Esophagus squamous epithelium (tissue), 5 donors: ENCODE results near the gene PDZD11. TPM values are rescaled to one million over a fixed set of nuclear protein-coding genes. Genes with fewer than 3 reads are reported as not detected.
A peak's percentile ranks its signal among the peaks of the same experiment; 100 is the strongest.
"Not testable (repeated sequence)": the region's sequence is repeated elsewhere in the genome, so short reads cannot be mapped to it uniquely, and the experiment has no call there.

ENCODE experiments used
- DNase-seq: peaks from one replicate; lab custom pipeline; 2025; lab: John Stamatoyannopoulos, UW
- H3K27ac ChIP-seq, 4 donors: fragments of 200-600 bp; sonication (generic); one replicate each; pipeline ENCODE4 v1.5.1; 2016 to 2019; ENCODE audit warnings: mild to moderate bottlenecking in 1 of 4
- H3K27me3 ChIP-seq, 4 donors: fragments of 200-600 bp; sonication (generic); 1 replicate in 3 of 4; 2 replicates in 1 of 4; pipeline versions ENCODE4 v1.5.1 to v1.6.0; 2017 to 2021; ENCODE audit warnings: antibody characterized with exemption in 1 of 4
- H3K36me3 ChIP-seq, 3 donors: fragments of 200-600 bp; sonication (generic); one replicate each; pipeline ENCODE4 v1.5.1; 2016 to 2019
- H3K4me1 ChIP-seq, 3 donors: fragments of 200-600 bp; sonication (generic); one replicate each; pipeline ENCODE4 v1.5.1; 2017 to 2019
- H3K4me3 ChIP-seq, 4 donors: fragments of 200-600 bp; sonication (generic); 1 replicate in 3 of 4; 2 replicates in 1 of 4; pipeline ENCODE4 v1.5.1; 2016 to 2019; ENCODE audit warnings: mild to moderate bottlenecking in 2 of 4, moderate library complexity in 1 of 4
- H3K9me3 ChIP-seq, 3 donors: fragments of 200-600 bp; sonication (generic); one replicate each; pipeline ENCODE4 v1.5.1; 2016 to 2019
- POLR2A ChIP-seq, 4 donors: fragments of 450-650 bp; IDR thresholded peaks; one replicate each; pipeline ENCODE4 v1.6.1; 2017; ENCODE audit warnings: antibody characterized with exemption in 4 of 4, mild to moderate bottlenecking in 4 of 4, moderate library complexity in 3 of 4
- WGBS, 2 donors: methylation state at CpG; one replicate each; pipeline ENCODE4 v1.1.5; 2018; 5-methylcytosine and 5-hydroxymethylcytosine counted together
- intact Hi-C: fragments of 100-400 bp; cut with DNase I; formaldehyde crosslinking; loops from one replicate; pipeline ENCODE4 v1.15.0; 2022
- total RNA-seq, 4 donors: library from RNA; depleted of rRNA; stranded (reverse); fragments of >200 nt; gene quantifications; one replicate each; pipeline ENCODE4 v1.1.0, GENCODE V29; 2016
- TF ChIP-seq, protein P1 (sequence below), 6 experiments: fragments of 450-650 bp in 4 of 6; fragments of 200-600 bp in 2 of 6; sonication (generic) in 2 of 6; IDR thresholded peaks; one replicate each; pipeline ENCODE4 v1.5.1; 2016 to 2019; ENCODE audit warnings: antibody characterized with exemption in 6 of 6, mild to moderate bottlenecking in 4 of 6, moderate library complexity in 4 of 6
- donor health status: DM: yes; HTN: yes; CAD: no.

The PDZD11 gene
- total RNA-seq, 4 donors from 2014 or later = 26.3 to 39.2 (median 31.0) TPM

DNA sequence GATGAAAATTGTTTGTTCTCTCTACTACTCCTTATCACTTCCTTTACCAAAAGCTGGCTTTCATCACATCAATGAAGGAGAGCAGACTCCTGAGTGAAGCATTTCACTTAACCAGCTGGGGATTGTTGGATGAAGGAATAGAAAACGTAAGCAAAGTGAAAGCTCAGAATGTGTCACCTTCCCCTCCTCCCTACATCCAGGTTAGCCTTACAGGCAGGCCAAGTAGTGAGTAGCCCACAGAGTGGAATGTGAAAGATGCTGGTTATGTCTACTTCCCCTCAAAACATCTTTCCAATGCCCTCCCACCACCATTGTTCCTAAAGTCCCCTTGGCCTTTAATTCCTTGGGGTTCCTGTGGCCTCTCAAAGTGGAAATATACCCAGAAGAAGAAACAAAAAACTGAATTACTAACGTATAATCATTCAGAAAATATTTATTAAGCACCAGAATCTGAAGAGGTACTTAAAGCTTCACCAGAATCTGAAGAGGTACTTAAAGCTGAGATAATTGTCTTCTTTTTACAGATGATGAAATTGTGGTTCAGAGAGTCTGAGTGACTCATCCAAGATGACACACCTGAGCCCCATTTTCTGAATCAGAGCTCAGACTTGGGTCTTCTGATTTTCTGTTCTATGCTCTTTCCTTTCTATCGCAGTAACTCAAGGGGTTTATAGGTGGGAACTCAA lies 36.2 kb downstream of the PDZD11 start:
- intact Hi-C loops = no loop called here
- no peak for TF ChIP-seq POLR2A (IDR thresholded peaks at IDR 0.05)
- TF ChIP-seq, protein P1, sequence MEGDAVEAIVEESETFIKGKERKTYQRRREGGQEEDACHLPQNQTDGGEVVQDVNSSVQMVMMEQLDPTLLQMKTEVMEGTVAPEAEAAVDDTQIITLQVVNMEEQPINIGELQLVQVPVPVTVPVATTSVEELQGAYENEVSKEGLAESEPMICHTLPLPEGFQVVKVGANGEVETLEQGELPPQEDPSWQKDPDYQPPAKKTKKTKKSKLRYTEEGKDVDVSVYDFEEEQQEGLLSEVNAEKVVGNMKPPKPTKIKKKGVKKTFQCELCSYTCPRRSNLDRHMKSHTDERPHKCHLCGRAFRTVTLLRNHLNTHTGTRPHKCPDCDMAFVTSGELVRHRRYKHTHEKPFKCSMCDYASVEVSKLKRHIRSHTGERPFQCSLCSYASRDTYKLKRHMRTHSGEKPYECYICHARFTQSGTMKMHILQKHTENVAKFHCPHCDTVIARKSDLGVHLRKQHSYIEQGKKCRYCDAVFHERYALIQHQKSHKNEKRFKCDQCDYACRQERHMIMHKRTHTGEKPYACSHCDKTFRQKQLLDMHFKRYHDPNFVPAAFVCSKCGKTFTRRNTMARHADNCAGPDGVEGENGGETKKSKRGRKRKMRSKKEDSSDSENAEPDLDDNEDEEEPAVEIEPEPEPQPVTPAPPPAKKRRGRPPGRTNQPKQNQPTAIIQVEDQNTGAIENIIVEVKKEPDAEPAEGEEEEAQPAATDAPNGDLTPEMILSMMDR (IDR thresholded peaks at IDR 0.05) = no peak
- no peaks in the 10 kb centered on the region for H3K4me1 ChIP-seq
- no peaks in the 10 kb centered on the region for H3K36me3 ChIP-seq
- H3K27ac ChIP-seq = peak overlapping the region in 1 of 4 donors; percentile 31
- H3K9me3 ChIP-seq = no peaks in the 10 kb centered on the region
- DNase-seq = no peak
- no peak overlapping the region for H3K4me3 ChIP-seq
- H3K27me3 ChIP-seq = no peaks in the 10 kb centered on the region
- 67 to 78% methylated on average over 2 to 3 of the region's 3 CpGs for WGBS, 2 donors

DNA sequence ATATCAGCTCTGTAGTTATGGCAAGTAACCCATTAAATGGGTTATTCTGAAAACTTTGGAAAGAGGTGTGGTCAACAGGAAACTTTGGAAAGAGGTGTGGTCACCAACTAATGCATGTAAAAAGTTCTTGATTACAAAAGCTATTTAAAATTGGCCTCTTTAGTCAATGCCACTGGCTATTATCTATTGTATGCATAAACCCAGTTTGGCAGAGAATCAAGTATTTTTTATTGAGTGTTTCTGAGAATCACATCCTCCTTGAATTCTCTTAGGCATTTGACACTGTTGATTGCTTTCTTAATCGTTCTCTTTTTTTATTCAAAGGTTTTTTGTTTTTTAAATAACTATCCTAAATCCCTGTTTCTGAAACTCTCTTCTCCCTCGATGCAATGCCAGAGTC lies 37.2 kb downstream of the PDZD11 start:
- intact Hi-C loops = no loop called here
- H3K4me1 ChIP-seq = no peaks in the 10 kb centered on the region
- H3K4me3 ChIP-seq = no peak overlapping the region
- WGBS, 2 donors = 16 to 44% methylated on average over 2 of the region's 2 CpGs
- H3K36me3 ChIP-seq = no peaks in the 10 kb centered on the region
- no peaks in the 10 kb centered on the region for H3K9me3 ChIP-seq
- TF ChIP-seq, protein P1 (IDR thresholded peaks at IDR 0.05) = no peak
- no peak for TF ChIP-seq POLR2A (IDR thresholded peaks at IDR 0.05)
- DNase-seq = no peak
- no peak overlapping the region for H3K27ac ChIP-seq
- H3K27me3 ChIP-seq = no peaks in the 10 kb centered on the region

DNA sequence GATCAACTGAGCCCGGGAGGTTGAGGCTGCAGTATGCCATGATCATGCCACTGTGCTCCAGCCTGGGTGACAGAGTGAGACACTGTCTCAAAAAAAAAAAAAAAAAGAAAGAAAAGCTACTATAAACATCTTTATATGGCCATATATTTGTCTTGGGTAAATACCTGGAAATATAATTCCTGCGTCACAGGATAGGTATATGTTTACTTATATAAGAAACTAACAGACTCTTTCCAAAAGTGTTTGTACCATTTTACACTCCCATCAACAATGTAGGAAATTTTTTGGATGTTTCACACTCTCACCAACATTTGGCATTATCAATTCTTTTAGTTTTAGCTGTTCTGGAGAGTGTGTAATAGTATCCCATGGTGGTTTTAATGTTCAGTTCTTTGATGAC lies 42.5 kb downstream of the PDZD11 start:
- TF ChIP-seq POLR2A (IDR thresholded peaks at IDR 0.05) = no peak
- TF ChIP-seq, protein P1 (IDR thresholded peaks at IDR 0.05) = no peak
- 90 to 95% methylated on average over 2 of the region's 2 CpGs for WGBS, 2 donors
- Histone ChIP-seq H3K4me1 (no peaks in the 10 kb centered on the region), H3K4me3 (no peak overlapping the region), H3K9me3 (no peaks in the 10 kb centered on the region), H3K27me3 (no peaks in the 10 kb centered on the region), H3K27ac (no peak overlapping the region), H3K36me3 (no peaks in the 10 kb centered on the region)
- intact Hi-C loops = no loop called here
- DNase-seq = no peak

DNA sequence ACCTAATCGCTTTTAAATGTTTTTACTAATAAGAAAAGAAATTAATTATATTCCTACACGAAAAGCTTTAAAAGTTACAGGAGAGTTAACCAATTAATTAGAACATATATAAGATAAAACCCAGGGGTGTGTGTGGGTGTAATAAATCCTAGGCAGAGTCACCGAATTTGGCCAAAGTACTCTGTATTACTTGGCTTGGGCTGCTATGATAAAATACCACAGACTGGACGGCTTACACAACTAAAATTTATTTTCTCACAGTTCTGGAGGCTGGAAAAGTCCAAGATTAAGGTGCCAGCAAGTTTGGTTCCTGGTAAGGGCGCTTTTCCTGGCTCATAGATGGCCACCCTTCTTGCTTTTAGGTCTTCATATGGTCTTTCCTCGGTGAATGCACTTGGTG lies 44.8 kb downstream of the PDZD11 start:
- no peaks in the 10 kb centered on the region for H3K9me3 ChIP-seq
- no peaks in the 10 kb centered on the region for H3K4me1 ChIP-seq
- intact Hi-C loops = no loop called here
- no peak for DNase-seq
- H3K27ac ChIP-seq = no peak overlapping the region
- 67 to 72% methylated on average over 6 of the region's 6 CpGs for WGBS, 2 donors
- no peaks in the 10 kb centered on the region for H3K27me3 ChIP-seq
- no peaks in the 10 kb centered on the region for H3K36me3 ChIP-seq
- no peak for TF ChIP-seq POLR2A (IDR thresholded peaks at IDR 0.05)
- TF ChIP-seq, protein P1 (IDR thresholded peaks at IDR 0.05) = no peak
- no peak overlapping the region for H3K4me3 ChIP-seq

DNA sequence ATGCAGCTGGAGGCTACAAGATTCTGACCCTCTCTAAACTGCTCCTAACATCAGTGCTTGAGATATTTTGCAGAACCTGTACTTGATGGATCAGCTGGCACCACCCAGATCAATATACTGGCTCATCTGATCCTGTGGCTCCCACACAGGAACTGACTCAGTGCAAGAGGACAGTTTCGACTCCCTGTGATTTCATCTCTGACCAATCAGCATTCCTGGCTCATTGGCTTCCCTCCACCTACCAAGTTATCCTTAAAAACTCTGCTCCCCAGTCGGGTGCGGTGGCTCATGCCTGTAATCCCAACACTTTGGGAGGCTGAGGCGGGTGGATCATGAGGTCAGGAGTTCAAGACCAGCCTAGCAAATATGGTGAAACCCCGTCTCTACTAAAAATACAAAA lies 46.1 kb downstream of the PDZD11 start:
- H3K27ac ChIP-seq, H3K4me3 ChIP-seq, H3K4me1 ChIP-seq, H3K27me3 ChIP-seq, H3K9me3 ChIP-seq, intact Hi-C loops, DNase-seq, H3K36me3 ChIP-seq: not testable (repeated sequence)
- no CpG with 5 or more reads among the region's 5 CpGs for WGBS, 2 donors
